GM21447 (cell line): ENCODE results near the gene ANP32A.

Experiments
- ATAC-seq: cut with Tn5 transposase; IDR thresholded peaks from one replicate; pipeline ENCODE4 v1.9.1; 2021; ENCODE audit not compliant: unreplicated experiment

ANP32A gene

DNA sequence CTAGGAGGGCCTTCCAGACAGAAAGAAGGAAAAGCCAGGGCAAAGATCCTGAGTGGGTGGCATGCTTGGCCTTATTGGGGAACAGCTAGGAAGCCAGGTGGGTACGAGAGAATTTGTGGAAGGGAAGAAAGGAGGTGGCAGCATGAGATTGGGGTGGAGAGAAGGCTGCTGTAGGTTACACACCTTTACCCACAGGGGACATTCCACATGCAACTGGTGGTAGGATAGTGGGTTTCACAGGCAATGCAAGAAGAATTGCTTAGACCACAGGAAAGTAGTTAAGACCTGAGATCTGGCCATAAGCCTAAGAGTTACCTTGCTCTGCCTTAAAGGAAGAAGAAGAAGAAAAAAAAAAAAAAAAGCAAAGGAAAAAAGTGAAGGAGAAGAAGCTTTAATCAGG lies 19.8 kb downstream of the ANP32A start:
- ATAC-seq: no peak

- ATAC-seq: no peak
These were observed 22.2 kb downstream of the ANP32A start for GRCh38 chr15:68798346-68799094.

- no peak for ATAC-seq
These were observed 22.9 kb downstream of the ANP32A start for GRCh38 chr15:68797599-68798345.

- ATAC-seq: no peak
These were observed 23.5 kb downstream of the ANP32A start for GRCh38 chr15:68797191-68797590.

DNA sequence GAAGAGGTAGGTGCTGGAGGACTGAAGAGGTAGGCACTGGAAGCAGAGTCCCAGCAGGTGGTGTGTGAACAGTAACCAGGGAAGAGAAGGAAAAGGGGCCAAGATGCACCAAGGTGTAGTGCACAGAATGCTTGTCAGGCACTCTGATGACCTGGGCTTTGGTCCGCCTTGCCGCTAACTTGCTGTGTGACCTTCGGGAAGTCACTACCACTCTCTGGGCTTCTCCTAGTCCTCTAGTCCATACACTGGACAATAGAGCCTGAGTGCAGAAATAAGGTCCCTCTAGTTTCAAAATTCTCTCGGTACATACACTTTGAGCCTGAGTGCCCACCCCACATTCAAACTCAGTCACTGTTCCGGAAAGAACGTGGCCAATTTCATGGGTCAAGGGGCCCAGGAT lies 24.1 kb downstream of the ANP32A start:
- no peak for ATAC-seq

GRCh38 chr15:68795298-68795848 lies 25.3 kb downstream of the ANP32A start:
- ATAC-seq: peak; percentile 52

GRCh38 chr15:68794863-68795262 lies 25.8 kb downstream of the ANP32A start:
- no peak for ATAC-seq

DNA sequence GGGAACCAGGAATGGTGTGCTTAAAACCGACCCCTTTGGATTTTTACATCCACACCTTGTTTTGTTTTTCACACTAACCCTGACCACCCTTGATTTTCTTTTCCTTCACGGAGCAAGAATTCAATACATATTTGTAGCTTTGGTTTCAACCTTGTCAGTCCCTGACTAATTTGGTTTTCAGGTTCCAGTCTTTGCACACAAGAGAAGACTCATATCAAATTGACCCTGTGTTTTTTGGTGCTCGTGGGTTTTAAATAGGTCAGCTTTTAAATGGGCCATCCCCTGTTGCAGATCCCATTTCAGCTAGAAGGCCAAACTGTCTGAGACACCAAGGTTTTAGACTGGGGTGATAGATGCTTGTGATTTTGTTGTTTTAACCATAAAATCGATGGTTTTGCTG lies 26.4 kb downstream of the ANP32A start:
- no peak for ATAC-seq

- ATAC-seq: no peak
These were observed 26.9 kb downstream of the ANP32A start for GRCh38 chr15:68793776-68794175.

GRCh38 chr15:68792901-68793766 lies 27.6 kb downstream of the ANP32A start:
- ATAC-seq: no peak

DNA sequence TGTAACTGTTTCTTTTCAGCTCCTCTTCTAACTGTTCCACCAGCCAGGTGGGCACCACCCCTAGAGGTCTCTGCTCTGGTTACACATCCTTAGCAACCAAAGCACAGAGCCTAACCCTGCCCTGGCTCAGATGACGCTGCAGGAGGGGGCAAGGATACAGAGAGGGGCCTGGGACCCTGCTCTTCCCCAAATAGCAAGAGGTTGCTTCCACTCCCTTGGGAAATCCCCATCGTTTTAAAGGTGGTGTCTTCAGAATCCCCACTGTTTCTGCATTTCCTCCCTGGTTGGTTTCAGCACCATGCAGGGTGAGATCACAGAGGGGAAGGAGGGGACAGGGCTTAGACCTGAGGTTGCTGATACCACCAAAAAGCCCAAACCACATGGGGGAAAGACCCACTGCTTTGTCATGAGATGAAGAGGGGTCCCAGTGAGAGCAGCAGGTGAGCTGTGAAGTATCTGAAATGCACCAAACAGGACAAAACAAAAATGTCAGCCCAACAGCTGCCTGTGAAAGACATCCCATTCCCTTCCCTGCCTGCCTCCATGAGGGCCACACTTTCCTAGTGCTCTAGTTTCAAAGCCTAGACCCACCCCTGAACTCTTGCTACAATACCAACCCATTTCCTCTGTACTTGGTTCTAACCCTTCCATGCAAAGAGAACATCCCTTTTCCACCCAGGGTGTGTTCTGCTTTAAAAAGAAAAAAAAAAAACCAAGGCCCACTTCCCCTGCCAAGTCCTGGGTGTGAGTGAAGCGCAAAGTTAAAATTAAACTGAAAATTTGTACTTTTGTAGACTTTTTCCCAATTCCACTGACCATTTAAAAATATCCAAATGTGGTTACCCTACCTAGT lies 29.0 kb downstream of the ANP32A start:
- ATAC-seq: peak; percentile 58

GRCh38 chr15:68790910-68791309 lies 29.8 kb downstream of the ANP32A start:
- no peak for ATAC-seq

DNA sequence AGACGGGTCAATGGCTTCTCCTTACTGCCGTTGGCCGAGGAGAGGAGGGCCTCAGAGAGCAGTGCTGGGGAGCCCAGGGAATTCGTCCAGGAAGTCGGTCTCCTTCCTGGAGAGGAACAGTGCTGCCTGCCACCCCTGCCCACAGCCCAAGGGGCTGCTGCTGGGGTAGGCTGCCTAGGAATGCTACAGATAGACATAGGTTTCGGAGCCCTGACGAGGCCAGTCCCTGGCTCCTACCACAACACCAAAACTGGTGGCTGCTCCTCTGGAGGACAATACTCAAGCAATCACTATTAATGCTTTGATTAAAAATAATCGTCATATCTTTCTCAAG lies 30.5 kb downstream of the ANP32A start:
- ATAC-seq: no peak

- no peak for ATAC-seq
These were observed 31.0 kb downstream of the ANP32A start for GRCh38 chr15:68789534-68790241.

- ATAC-seq: no peak
These were observed 31.6 kb downstream of the ANP32A start for GRCh38 chr15:68789091-68789490.

- no peak for ATAC-seq
These were observed 32.5 kb downstream of the ANP32A start for GRCh38 chr15:68788264-68788624.

GRCh38 chr15:68787609-68788263 lies 33.0 kb downstream of the ANP32A start:
- ATAC-seq: no peak

- ATAC-seq: no peak
These were observed 33.9 kb downstream of the ANP32A start for GRCh38 chr15:68786753-68787152.

DNA sequence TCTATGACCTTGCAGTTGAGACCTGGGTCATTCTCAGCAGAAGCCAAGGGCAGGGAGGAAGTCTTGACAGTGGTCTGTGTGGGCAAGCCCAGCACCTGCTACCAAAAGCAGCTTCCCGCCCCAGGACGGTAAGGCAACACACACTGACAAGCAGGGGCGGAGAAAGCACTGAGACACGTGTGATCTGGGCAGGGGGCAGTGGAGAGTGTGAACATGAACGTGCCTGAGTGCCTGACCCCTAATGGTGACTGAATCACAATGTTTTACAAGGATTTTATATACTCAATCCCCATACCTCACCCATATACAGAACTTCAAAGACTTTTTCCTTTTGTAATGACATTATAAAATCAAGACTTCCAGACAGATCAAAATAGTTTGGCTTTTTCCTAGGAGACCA lies 35.2 kb downstream of the ANP32A start:
- ATAC-seq: no peak
